ENCODE measurements around the gene PALLD.

DNA sequence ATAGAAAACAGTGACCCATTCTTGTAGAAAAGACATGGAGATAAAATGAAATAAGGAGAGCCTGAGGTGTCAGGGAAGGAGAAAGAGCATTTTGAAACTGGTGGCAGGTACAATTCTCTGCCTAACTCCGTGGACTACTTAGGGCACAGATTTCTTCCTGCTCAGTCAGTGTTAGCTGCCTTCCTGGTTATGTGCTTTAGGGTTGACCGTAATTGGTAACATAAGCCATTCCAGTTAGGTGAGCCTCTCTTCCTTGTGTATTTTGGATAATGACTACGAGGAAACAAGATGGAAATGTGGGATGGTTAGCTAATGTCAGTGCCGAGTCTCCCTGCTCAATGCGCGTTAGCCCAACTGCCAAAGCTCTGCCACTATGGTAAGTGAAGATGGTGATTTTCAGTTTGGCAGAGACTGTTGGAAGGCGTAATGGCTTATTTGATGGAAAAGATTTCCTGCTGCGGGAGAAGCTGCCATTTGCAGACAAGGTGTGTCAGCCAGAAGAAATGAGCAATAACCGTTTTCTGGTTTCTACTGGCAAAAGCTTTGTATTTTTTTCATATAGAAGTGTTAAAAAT lies 339.1 kb downstream of the PALLD start:
- TF ChIP-seq TAF1 (IDR thresholded peaks at IDR 0.05; ENCODE audit: low read depth, low read length) = no peak
- TF ChIP-seq POLR2AphosphoS5 (IDR thresholded peaks at IDR 0.05; ENCODE audit: low read depth, low read length) = no peak
- TF ChIP-seq POLR2A (IDR thresholded peaks at IDR 0.05; ENCODE audit: low read depth, low read length) = no peak
- TF ChIP-seq SPI1 (IDR thresholded peaks at IDR 0.05; ENCODE audit: low read depth, low read length) = no peak
- no peak for TF ChIP-seq PAX5 (IDR thresholded peaks at IDR 0.05; ENCODE audit: insufficient read depth, low read length, severe bottlenecking)

Measured in GM12891 (cell line).